IPS-18c (cell line): Measurements from ENCODE around the gene GPR153.

ENCODE experiments used
- H3K4me3 ChIP-seq: 2 replicates; pipeline ENCODE4 v1.7.0; 2013; ENCODE audit warnings: low read depth, mild to moderate bottlenecking, low read length, moderate library complexity; ENCODE audit not compliant: insufficient read depth
- H3K9me3 ChIP-seq: one replicate; pipeline ENCODE4 v1.6.1; 2013; ENCODE audit warnings: mild to moderate bottlenecking, low read length, moderate library complexity; ENCODE audit not compliant: control insufficient read depth, insufficient read depth

The GPR153 gene

GRCh38 chr1:6245869-6246496, 14.9 kb downstream of the GPR153 start:
- no peaks in the 10 kb centered on the region for H3K9me3 ChIP-seq
- H3K4me3 ChIP-seq = peak overlapping the region; percentile 71

- Histone ChIP-seq H3K4me3 (peak overlapping the region; percentile 71), H3K9me3 (no peaks in the 10 kb centered on the region)
Observed at GRCh38 chr1:6245086-6245868, 15.6 kb downstream of the GPR153 start.

GRCh38 chr1:6244401-6245049, 16.4 kb downstream of the GPR153 start:
- Histone ChIP-seq H3K4me3 (peak overlapping the region; percentile 77), H3K9me3 (no peaks in the 10 kb centered on the region)

- H3K9me3 ChIP-seq = no peaks in the 10 kb centered on the region
- H3K4me3 ChIP-seq = peak within 1 kb of the TSS; percentile 77
Observed at GRCh38 chr1:6243993-6244392, 16.9 kb downstream of the GPR153 start, which contains the start of gene HES3. Gene HES3, plus strand, starts transcription at chr1:6244179. Its CDS starts 187 bp downstream, at chr1:6244366.

DNA sequence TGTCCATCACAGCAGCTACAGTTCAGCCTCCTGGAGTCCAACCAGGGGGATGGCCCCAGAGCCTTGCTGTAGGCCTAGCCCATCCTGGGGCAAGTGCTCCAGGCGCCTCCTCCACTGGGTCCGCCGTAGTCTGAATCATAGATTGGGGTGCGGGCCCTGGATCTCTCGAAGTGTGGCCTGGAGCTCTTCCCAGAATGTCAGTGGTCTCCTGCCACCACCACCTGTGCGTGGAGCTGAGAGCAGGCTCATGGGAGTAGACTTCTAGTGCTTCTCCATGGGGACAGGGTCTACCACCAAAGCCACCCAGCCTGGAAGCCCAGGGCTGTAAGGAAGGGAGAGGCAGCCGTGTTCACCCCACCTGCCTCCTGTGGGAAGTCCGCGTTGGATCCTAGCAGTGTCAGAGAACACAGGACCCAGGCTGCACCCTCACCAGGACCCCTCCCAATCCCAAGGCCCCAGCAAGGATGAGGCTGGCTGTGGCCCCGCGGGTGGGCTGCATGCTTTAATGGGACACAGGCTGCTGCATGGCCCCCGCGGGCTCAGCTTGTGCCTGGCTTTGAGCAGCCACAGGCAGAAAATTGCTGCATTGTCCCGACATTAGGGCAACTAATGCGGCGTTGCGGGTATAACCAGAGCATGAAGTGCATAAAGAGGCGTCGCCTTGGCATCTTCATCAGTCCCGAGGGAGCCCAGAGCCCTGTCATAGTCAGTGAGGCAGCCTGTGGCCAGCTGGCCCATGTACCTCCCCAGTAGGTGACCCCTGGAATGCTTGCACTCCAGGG, 17.7 kb downstream of the GPR153 start:
- Histone ChIP-seq H3K4me3 (peak overlapping the region; percentile 77), H3K9me3 (no peaks in the 10 kb centered on the region)

DNA sequence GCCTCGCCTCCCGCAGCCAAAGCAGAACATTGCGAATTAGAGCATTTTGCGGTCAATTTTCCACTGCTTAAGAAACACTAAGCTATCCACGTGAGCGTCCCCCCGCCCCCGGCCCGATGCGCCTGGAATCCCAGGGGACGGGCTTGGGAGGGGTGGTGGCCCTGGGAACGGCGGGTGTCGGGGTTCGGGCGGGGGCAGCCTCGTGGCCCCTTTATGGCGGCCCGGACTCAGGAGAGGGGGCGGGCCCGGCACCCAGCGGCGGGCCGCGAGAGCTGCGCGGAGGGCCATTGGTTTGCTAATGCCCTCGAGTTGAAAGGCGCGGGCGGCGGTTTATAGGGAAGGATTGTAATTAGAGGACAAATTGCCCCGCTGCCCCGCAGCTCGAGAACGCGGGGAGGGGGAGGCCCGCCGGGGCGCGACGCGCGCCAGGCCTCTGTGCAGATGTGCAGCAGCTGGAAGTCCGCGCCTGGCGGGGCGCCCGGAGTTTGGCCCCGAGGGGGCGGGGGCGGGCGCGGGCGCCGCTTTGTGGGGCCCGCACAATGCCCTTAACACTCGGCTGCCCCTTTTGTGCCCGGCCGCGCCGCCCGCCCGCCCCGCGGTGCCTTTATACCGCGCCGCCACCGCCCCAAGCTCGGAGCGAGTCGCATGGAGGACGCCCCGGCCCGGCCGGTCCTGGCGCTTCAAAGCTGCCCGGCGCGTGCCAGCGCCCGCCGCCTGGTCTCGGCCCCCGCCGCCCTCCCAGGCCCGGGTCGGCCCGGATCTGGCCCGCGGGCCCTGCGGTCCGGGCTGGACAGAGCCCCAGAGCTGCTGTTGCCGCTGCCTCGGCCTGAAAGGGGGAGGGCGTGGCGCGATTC, 18.8 kb downstream of the GPR153 start:
- peak overlapping the region; percentile 40 for H3K4me3 ChIP-seq

DNA sequence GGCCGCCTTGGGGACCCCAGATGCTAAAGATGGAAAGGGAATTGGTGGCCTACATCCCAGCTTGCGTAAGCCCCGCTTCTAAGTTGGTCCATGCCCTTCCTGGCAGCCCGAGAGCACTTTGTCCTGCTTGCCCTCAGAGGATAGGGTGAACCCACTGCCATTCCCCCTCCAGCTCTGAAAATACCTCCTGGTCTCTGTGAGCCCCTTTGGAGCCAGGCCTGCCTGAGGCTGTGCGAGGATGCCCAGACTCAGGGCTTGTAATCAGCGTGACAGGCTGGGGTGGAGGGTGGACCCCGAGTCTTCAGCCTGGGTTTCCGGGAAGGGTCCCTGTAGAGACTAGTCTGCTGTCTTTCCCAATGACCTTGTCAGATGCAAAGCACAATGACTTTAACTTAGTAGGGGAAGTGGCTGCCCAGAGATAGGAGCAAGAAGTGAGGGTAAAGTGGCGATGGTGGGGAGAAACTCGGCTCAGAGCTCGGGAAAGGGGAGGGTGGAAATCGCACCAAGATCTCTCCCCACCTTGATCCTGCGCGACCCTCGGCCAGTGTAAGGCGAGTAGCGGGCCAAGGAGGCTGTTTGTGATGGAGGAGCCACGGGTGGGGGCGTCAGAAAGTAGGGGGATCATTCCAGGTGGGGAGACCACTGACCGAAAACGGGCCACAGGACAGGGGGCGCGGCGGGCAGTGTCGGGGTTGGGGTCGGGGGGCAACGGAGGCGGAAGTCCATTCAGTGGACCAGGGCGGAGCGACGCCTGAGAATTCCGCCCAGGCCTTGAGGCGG, 19.6 kb downstream of the GPR153 start:
- Histone ChIP-seq H3K4me3 (peak overlapping the region; percentile 36), H3K9me3 (no peaks in the 10 kb centered on the region)

More for the DNA sequence above, 18.8 kb downstream of the GPR153 start:
- H3K9me3 ChIP-seq = no peaks in the 10 kb centered on the region

- no peaks in the 10 kb centered on the region for H3K9me3 ChIP-seq
- peak overlapping the region; percentile 22; the same call in 1 of the 2 replicates for H3K4me3 ChIP-seq
Observed at GRCh38 chr1:6239950-6240768, 20.7 kb downstream of the GPR153 start.

GRCh38 chr1:6239213-6239752, 21.6 kb downstream of the GPR153 start:
- Histone ChIP-seq H3K4me3 (peak overlapping the region; percentile 40), H3K9me3 (peaks cover 3% of the 10 kb centered on the region)

DNA sequence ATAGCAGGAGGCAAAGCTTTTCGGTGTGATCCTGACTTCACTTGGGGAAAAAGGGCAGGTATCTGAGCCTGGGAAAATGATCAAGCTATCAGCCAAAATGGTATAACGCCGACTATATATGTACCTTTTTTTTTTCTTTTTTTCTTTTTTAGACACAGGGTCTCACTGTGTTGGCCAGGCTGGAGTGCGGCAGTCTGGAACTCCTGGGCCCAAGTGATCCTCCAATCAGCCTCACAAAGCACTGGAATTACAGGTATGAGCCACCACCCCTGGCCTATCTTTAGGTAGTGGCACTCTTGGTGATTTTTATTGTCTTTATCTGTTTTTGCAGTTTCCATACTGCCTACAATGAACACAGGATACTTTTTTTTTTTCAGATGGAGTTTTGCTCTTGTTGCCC, 23.8 kb downstream of the GPR153 start:
- no peak overlapping the region for H3K4me3 ChIP-seq

GRCh38 chr1:6235296-6235677, 25.6 kb downstream of the GPR153 start:
- peaks cover 3% of the 10 kb centered on the region for H3K9me3 ChIP-seq

More for the DNA sequence above, 23.8 kb downstream of the GPR153 start:
- H3K9me3 ChIP-seq = peaks cover 3% of the 10 kb centered on the region

DNA sequence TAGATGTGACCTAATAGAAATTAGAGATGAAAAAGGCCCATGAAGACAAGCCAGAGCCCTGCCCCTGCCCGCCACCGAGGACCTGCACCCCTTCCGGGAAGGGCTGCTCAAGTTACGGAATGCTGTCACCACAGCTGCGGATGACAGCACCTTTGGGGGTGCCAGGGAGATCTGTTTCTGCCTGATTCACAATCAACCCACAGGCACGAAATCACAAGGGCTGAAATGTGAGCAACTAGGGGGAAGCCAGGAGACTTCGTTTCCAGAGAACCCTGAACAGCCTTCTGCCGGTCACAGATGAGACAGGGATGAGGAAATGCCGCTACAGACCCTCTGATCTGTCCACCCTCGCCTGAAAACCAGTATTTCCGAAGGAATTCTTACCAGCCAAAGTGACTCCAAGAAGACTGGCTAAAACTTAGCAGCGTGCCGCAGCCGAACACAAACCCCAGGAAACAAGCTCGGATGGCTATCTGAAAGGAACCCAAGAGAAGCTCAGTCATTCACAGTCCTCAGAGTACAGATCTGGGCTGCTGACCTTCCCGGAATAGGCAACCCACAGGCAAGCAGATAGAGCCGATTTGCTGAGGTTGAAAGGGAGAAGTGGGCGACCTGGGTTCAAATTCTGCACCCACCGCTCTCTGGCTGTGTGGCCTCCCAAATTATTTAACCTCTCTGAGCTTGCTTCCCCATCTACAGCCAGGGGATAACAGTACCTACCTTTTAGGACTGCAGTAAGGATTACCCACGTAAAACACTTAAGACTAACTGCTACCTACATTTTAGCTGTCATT, 26.2 kb downstream of the GPR153 start:
- peaks cover 3% of the 10 kb centered on the region for H3K9me3 ChIP-seq

More at GRCh38 chr1:6235296-6235677, 25.6 kb downstream of the GPR153 start:
- H3K4me3 ChIP-seq = peak overlapping the region; percentile 84

GRCh38 chr1:6233376-6233775, 27.5 kb downstream of the GPR153 start:
- Histone ChIP-seq H3K4me3 (no peak overlapping the region), H3K9me3 (peaks cover 3% of the 10 kb centered on the region)

More for the DNA sequence above, 26.2 kb downstream of the GPR153 start:
- H3K4me3 ChIP-seq = peak overlapping the region; percentile 84

DNA sequence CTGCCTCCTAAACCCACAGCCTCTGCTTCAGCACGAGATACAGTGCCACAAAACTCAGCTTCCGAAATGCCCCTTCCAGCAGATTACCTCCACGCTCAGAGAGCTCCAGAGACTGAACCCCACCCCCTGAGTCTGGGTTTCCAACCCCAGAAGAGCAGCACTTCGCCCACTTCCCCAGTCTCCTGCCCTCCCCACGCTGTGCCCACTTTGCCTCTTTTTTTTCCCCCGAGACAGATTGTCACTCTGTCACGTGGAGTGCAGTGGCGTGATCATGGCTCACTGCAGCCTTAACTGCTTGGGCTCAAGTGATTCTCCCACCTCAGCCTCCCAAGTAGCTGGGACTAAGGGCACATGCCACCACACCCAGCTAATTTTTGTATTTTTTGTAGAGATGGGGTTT, 35.2 kb downstream of the GPR153 start:
- Histone ChIP-seq H3K4me3 (no peak overlapping the region), H3K9me3 (no peaks in the 10 kb centered on the region)
